H9 (cell line): ENCODE results near the gene SSR2. TPM values are rescaled to one million over a fixed set of nuclear protein-coding genes. Genes with fewer than 3 reads are reported as not detected.

Experiments used
- DNase-seq: peaks from one replicate; pipeline ENCODE4 v3.0.0-alpha.2; 2017
- H2AFZ ChIP-seq: one replicate; pipeline ENCODE4 v1.6.1; 2013; ENCODE audit warnings: mild to moderate bottlenecking, low read length, control low read depth, moderate library complexity
- H2AK5ac ChIP-seq: 2 replicates; pipeline ENCODE4 v1.6.1; 2013; ENCODE audit warnings: low read length, control low read depth, mixed read lengths; ENCODE audit not compliant: insufficient read length
- H2BK120ac ChIP-seq: one replicate; pipeline ENCODE4 v1.6.1; 2013; ENCODE audit warnings: low read depth, mild to moderate bottlenecking, low read length, control low read depth, inconsistent platforms; ENCODE audit not compliant: poor library complexity, severe bottlenecking
- H2BK12ac ChIP-seq: 2 replicates; pipeline ENCODE4 v1.6.1; 2013; ENCODE audit warnings: low read length, control low read depth, mixed read lengths, low read depth; ENCODE audit not compliant: insufficient read length
- H2BK15ac ChIP-seq: 2 replicates; pipeline ENCODE4 v1.6.1; 2013; ENCODE audit warnings: low read depth, low read length, control low read depth
- H2BK20ac ChIP-seq: one replicate; pipeline ENCODE4 v1.6.1; 2013; ENCODE audit warnings: low read depth, mild to moderate bottlenecking, low read length, control low read depth, inconsistent platforms; ENCODE audit not compliant: poor library complexity, severe bottlenecking
- H2BK5ac ChIP-seq: 2 replicates; pipeline ENCODE4 v1.6.1; 2013; ENCODE audit warnings: low read length, control low read depth, mixed read lengths; ENCODE audit not compliant: insufficient read length
- H3K14ac ChIP-seq: 2 replicates; pipeline ENCODE4 v1.6.1; 2013; ENCODE audit warnings: low read length, control low read depth; ENCODE audit not compliant: insufficient read depth
- H3K18ac ChIP-seq: 2 replicates; pipeline ENCODE4 v1.6.1; 2013; ENCODE audit warnings: low read depth, mild to moderate bottlenecking, mixed read lengths, low read length, control low read depth; ENCODE audit not compliant: insufficient read length
- H3K23ac ChIP-seq: 2 replicates; pipeline ENCODE4 v1.6.1; 2013; ENCODE audit warnings: low read length, control low read depth, mixed read lengths, low read depth; ENCODE audit not compliant: insufficient read length
- H3K23me2 ChIP-seq: 2 replicates; pipeline ENCODE4 v1.6.1; 2013; ENCODE audit warnings: low read depth, mild to moderate bottlenecking, mixed read lengths, low read length, control low read depth; ENCODE audit not compliant: insufficient read length, poor library complexity, severe bottlenecking
- H3K27ac ChIP-seq: 2 replicates; pipeline ENCODE4 v1.5.1; 2013; ENCODE audit warnings: low read length, control low read depth, mixed read lengths, low read depth; ENCODE audit not compliant: insufficient read length
- H3K27me3 ChIP-seq: 2 replicates; pipeline ENCODE4 v1.6.1; 2013; ENCODE audit warnings: low read length, control low read depth, inconsistent platforms; ENCODE audit not compliant: insufficient read depth
- H3K4ac ChIP-seq: 2 replicates; pipeline ENCODE4 v1.6.1; 2013; ENCODE audit warnings: low read depth, mild to moderate bottlenecking, control low read depth, inconsistent platforms, low read length, moderate library complexity
- H3K4me1 ChIP-seq: 2 replicates; pipeline ENCODE4 v1.6.1; 2013; ENCODE audit warnings: low read length, control low read depth, inconsistent platforms; ENCODE audit not compliant: insufficient read depth
- H3K4me2 ChIP-seq: 2 replicates; pipeline ENCODE4 v1.6.1; 2013; ENCODE audit warnings: low read length, control low read depth, mixed read lengths; ENCODE audit not compliant: insufficient read length, insufficient read depth
- H3K56ac ChIP-seq: 2 replicates; pipeline ENCODE4 v1.6.1; 2013; ENCODE audit warnings: low read depth, mild to moderate bottlenecking, mixed read lengths, low read length, control low read depth; ENCODE audit not compliant: insufficient read length
- H3K79me1 ChIP-seq: 2 replicates; pipeline ENCODE4 v1.6.1; 2013; ENCODE audit warnings: low read depth, mild to moderate bottlenecking, moderate library complexity, low read length, control low read depth, inconsistent platforms; ENCODE audit not compliant: insufficient read depth, poor library complexity, severe bottlenecking
- H3K79me2 ChIP-seq: 2 replicates; pipeline ENCODE4 v1.6.1; 2013; ENCODE audit warnings: low read length, control low read depth, inconsistent platforms; ENCODE audit not compliant: insufficient read depth
- H3K9ac ChIP-seq: 2 replicates; pipeline ENCODE4 v1.6.1; 2013; ENCODE audit warnings: low read length, control low read depth, mixed read lengths; ENCODE audit not compliant: insufficient read length; ENCODE audit errors: extremely low read depth
- H3K9me3 ChIP-seq: one replicate; pipeline ENCODE4 v1.6.1; 2013; ENCODE audit warnings: low read depth, low read length, inconsistent platforms; ENCODE audit not compliant: control insufficient read depth
- H3T11ph ChIP-seq: one replicate; pipeline ENCODE4 v1.6.1; 2013; ENCODE audit warnings: mild to moderate bottlenecking, low read length, control low read depth, inconsistent platforms
- H4K20me1 ChIP-seq: one replicate; pipeline ENCODE4 v1.6.1; 2013; ENCODE audit not compliant: control insufficient read depth, insufficient read length, insufficient read depth
- H4K5ac ChIP-seq: 2 replicates; pipeline ENCODE4 v1.6.1; 2013; ENCODE audit warnings: low read depth, mild to moderate bottlenecking, mixed read lengths, low read length, control low read depth; ENCODE audit not compliant: insufficient read length
- H4K8ac ChIP-seq: replicated peaks from 2 replicates; pipeline ENCODE4 v1.6.1; 2013; ENCODE audit warnings: low read length, control low read depth, mixed read lengths, low read depth; ENCODE audit not compliant: insufficient read length
- H4K91ac ChIP-seq: 2 replicates; pipeline ENCODE4 v1.6.1; 2013; ENCODE audit warnings: low read depth, mild to moderate bottlenecking, moderate library complexity, mixed read lengths, low read length, control low read depth; ENCODE audit not compliant: insufficient read length
- H3K27ac Mint-ChIP-seq, 3 experiments: 2 replicates in 2 of 3; 3 replicates in 1 of 3; pipeline ENCODE4 v1.8.0; 2020 to 2021; ENCODE audit warnings: mixed read lengths in 3 of 3, mild to moderate bottlenecking in 1 of 3, moderate library complexity in 1 of 3
- H3K27me3 Mint-ChIP-seq: 2 replicates; pipeline ENCODE4 v1.8.0; 2021; ENCODE audit warnings: low read depth, mild to moderate bottlenecking, moderate library complexity, mixed read lengths
- H3K36me3 Mint-ChIP-seq, 3 experiments: 2 replicates in 2 of 3; 3 replicates in 1 of 3; pipeline ENCODE4 v1.8.0; 2020 to 2021; ENCODE audit warnings: low read depth in 3 of 3, mixed read lengths in 3 of 3; ENCODE audit not compliant: insufficient read depth in 1 of 3
- H3K4me1 Mint-ChIP-seq, 2 experiments: 2 replicates each; pipeline ENCODE4 v1.8.0; 2020; ENCODE audit warnings: mixed read lengths in 2 of 2
- H3K4me3 Mint-ChIP-seq, 2 experiments: 2 replicates in 1 of 2; 3 replicates in 1 of 2; pipeline ENCODE4 v1.8.0; 2020 to 2021; ENCODE audit warnings: mild to moderate bottlenecking in 2 of 2, mixed read lengths in 2 of 2, moderate library complexity in 1 of 2
- H3K9me3 Mint-ChIP-seq, 2 experiments: 2 replicates in 1 of 2; 3 replicates in 1 of 2; pipeline ENCODE4 v1.8.0; 2020; ENCODE audit warnings: mild to moderate bottlenecking in 2 of 2, mixed read lengths in 2 of 2, moderate library complexity in 1 of 2
- WGBS: extraction: QIAGEN DNeasy Blood & Tissue Kit; methylation state at CpG from one replicate; pipeline ENCODE4 v1.1.7; 2013; ENCODE audit warnings: missing lambda C conversion rate, low lambda C conversion rate, mixed read lengths; ENCODE audit not compliant: insufficient read length; ENCODE audit errors: extremely low coverage; 5-methylcytosine and 5-hydroxymethylcytosine counted together
- total RNA-seq: library from RNA; stranded (reverse); gene quantifications from 2 replicates; pipeline ENCODE4 v1.2.1, GENCODE V29; 2021
- TF ChIP-seq, protein P1 (sequence below): fragments of 200-600 bp; sonication (generic); conservative IDR thresholded peaks from 3 replicates; pipeline ENCODE4 v1.8.0; 2021; ENCODE audit warnings: antibody characterized with exemption, mild to moderate bottlenecking

SSR2 gene
- total RNA-seq, 1 experiment from 2014 or later = 170 TPM

DNA sequence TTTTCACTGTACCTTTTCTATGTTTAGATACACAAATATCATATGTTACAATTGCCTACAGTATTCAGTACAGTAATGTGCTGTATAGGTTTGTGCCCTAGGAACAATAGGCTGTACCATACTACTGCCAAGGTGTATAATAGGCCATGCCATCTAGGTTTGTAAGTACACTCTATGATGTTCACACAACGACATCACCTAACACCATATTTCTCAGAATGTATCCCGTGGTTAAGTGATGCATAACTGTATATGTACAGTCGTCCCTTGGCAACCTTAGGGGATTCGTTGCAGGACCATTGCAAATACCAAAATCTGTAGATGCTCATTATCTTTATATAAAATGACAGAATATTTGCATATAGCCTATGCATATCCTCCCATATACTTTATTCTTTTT, 5.8 kb upstream of the SSR2 start:
- no peak overlapping the region for H3K4me2 ChIP-seq
- Mint-ChIP-seq H3K36me3 (no peaks in the 10 kb centered on the region), H3K4me1 (peaks cover 4 to 12% of the 10 kb centered on the region in 2 experiments; a peak in 3 of 4 replicates), H3K27ac (no peak overlapping the region), H3K4me3 (no peak overlapping the region), H3K9me3 (no peaks in the 10 kb centered on the region), H3K27me3 (peaks cover 31% of the 10 kb centered on the region)
- DNase-seq = no peak
- no peak overlapping the region for H2BK15ac ChIP-seq
- no peak overlapping the region for H3K18ac ChIP-seq
- H3K23me2 ChIP-seq = no peaks in the 10 kb centered on the region
- H4K8ac ChIP-seq = no peak overlapping the region
- H2BK120ac ChIP-seq = no peak overlapping the region
- no CpG with 5 or more reads among the region's 4 CpGs for WGBS
- H4K5ac ChIP-seq = no peak overlapping the region
- H3K4me1 ChIP-seq = no peaks in the 10 kb centered on the region
- H4K20me1 ChIP-seq = no peaks in the 10 kb centered on the region
- no peak overlapping the region for H2BK5ac ChIP-seq
- no peak overlapping the region for H3T11ph ChIP-seq
- no peak overlapping the region for H3K4ac ChIP-seq
- TF ChIP-seq, protein P1, sequence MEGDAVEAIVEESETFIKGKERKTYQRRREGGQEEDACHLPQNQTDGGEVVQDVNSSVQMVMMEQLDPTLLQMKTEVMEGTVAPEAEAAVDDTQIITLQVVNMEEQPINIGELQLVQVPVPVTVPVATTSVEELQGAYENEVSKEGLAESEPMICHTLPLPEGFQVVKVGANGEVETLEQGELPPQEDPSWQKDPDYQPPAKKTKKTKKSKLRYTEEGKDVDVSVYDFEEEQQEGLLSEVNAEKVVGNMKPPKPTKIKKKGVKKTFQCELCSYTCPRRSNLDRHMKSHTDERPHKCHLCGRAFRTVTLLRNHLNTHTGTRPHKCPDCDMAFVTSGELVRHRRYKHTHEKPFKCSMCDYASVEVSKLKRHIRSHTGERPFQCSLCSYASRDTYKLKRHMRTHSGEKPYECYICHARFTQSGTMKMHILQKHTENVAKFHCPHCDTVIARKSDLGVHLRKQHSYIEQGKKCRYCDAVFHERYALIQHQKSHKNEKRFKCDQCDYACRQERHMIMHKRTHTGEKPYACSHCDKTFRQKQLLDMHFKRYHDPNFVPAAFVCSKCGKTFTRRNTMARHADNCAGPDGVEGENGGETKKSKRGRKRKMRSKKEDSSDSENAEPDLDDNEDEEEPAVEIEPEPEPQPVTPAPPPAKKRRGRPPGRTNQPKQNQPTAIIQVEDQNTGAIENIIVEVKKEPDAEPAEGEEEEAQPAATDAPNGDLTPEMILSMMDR = no peak
- H3K79me2 ChIP-seq = no peaks in the 10 kb centered on the region
- H4K91ac ChIP-seq = no peak overlapping the region
- H3K56ac ChIP-seq = no peak overlapping the region
- no peaks in the 10 kb centered on the region for H3K9me3 ChIP-seq
- H3K27me3 ChIP-seq = no peaks in the 10 kb centered on the region; the same call in 1 of the 2 replicates
- H2AFZ ChIP-seq = no peak overlapping the region
- no peak overlapping the region for H2AK5ac ChIP-seq
- H3K23ac ChIP-seq = no peak overlapping the region
- H2BK12ac ChIP-seq = no peak overlapping the region
- no peaks in the 10 kb centered on the region for H3K79me1 ChIP-seq
- H3K27ac ChIP-seq = no peak overlapping the region
- H3K14ac ChIP-seq = no peak overlapping the region
- no peak overlapping the region for H2BK20ac ChIP-seq
- H3K9ac ChIP-seq = no peak overlapping the region
